GM21576 (cell line): Measurements from ENCODE around the gene NHLH2.

Experiments used
- ATAC-seq: cut with Tn5 transposase; IDR thresholded peaks from one replicate; pipeline ENCODE4 v1.9.1; 2021; ENCODE audit warnings: mild to moderate bottlenecking, moderate library complexity; ENCODE audit not compliant: unreplicated experiment

NHLH2 gene

GRCh38 chr1:115840605-115841460, at the start of gene NHLH2:
Gene NHLH2, minus strand, starts transcription at chr1:115841126. Its CDS starts 2,754 bp downstream, at chr1:115838372.
- no peak for ATAC-seq

- no peak for ATAC-seq
Measured at GRCh38 chr1:115890580-115890979, 49.7 kb upstream of the NHLH2 start.

- no peak for ATAC-seq
Measured at GRCh38 chr1:115888976-115889375, 48.0 kb upstream of the NHLH2 start.

GRCh38 chr1:115882913-115883902, 42.3 kb upstream of the NHLH2 start:
- ATAC-seq: no peak

GRCh38 chr1:115880981-115881672, 40.2 kb upstream of the NHLH2 start:
- ATAC-seq: no peak

GRCh38 chr1:115879977-115880376, 39.1 kb upstream of the NHLH2 start:
- ATAC-seq: no peak

GRCh38 chr1:115877511-115877910, 36.6 kb upstream of the NHLH2 start:
- no peak for ATAC-seq

GRCh38 chr1:115874904-115875303, 34.0 kb upstream of the NHLH2 start:
- no peak for ATAC-seq

GRCh38 chr1:115874497-115874896, 33.6 kb upstream of the NHLH2 start:
- no peak for ATAC-seq

GRCh38 chr1:115873184-115873583, 32.3 kb upstream of the NHLH2 start:
- ATAC-seq: no peak

GRCh38 chr1:115869064-115869463, 28.1 kb upstream of the NHLH2 start:
- ATAC-seq: no peak

GRCh38 chr1:115867216-115867615, 26.3 kb upstream of the NHLH2 start:
- no peak for ATAC-seq

GRCh38 chr1:115865704-115866380, 24.9 kb upstream of the NHLH2 start:
- no peak for ATAC-seq

- no peak for ATAC-seq
Measured at GRCh38 chr1:115862403-115862802, 21.5 kb upstream of the NHLH2 start.

- no peak for ATAC-seq
Measured at GRCh38 chr1:115854005-115854404, 13.1 kb upstream of the NHLH2 start.

- no peak for ATAC-seq
Measured at GRCh38 chr1:115850937-115851336, 10.0 kb upstream of the NHLH2 start.

GRCh38 chr1:115847787-115848186, 6.9 kb upstream of the NHLH2 start:
- no peak for ATAC-seq

- ATAC-seq: no peak
Measured at GRCh38 chr1:115842948-115843347, 2.0 kb upstream of the NHLH2 start.

GRCh38 chr1:115839679-115840237, 1.2 kb downstream of the NHLH2 start:
- no peak for ATAC-seq

GRCh38 chr1:115839029-115839678, 1.8 kb downstream of the NHLH2 start:
- no peak for ATAC-seq
